Colonic mucosa (tissue), 4 donors: ENCODE measurements around the gene ARID4B. TPM values are rescaled to one million over a fixed set of nuclear protein-coding genes. Genes with fewer than 3 reads are reported as not detected.

Experiments
- DNase-seq: peaks from one replicate; pipeline ENCODE4 v3.0.0-alpha.2; 2020
- H3K27ac ChIP-seq: fragments of 200-600 bp; one replicate; pipeline ENCODE4 v1.8.0; 2021
- H3K27me3 ChIP-seq: fragments of 200-600 bp; one replicate; pipeline ENCODE4 v1.8.0; 2021
- H3K36me3 ChIP-seq: fragments of 200-600 bp; one replicate; pipeline ENCODE4 v1.8.0; 2021
- H3K4me1 ChIP-seq: fragments of 200-600 bp; one replicate; pipeline ENCODE4 v1.8.0; 2021; ENCODE audit warnings: mild to moderate bottlenecking
- H3K4me3 ChIP-seq: fragments of 200-600 bp; one replicate; pipeline ENCODE4 v1.8.0; 2021
- H3K9ac ChIP-seq, 2 donors: one replicate each; pipeline ENCODE4 v1.7.0; 2013; ENCODE audit warnings: control low read depth in 2 of 2, low read depth in 2 of 2, low read length in 2 of 2
- H3K9me3 ChIP-seq: fragments of 200-600 bp; one replicate; pipeline ENCODE4 v1.8.0; 2021
- CTCF ChIP-seq: fragments of 200-600 bp; IDR thresholded peaks from one replicate; pipeline ENCODE4 v1.8.0; 2022; ENCODE audit warnings: antibody characterized with exemption, mild to moderate bottlenecking
- intact Hi-C: fragments of 100-400 bp; cut with DNase I; formaldehyde crosslinking; loops from one replicate; pipeline ENCODE4 v1.14.1; 2022
- total RNA-seq, 2 donors: library from RNA; stranded (reverse); fragmentation: NEBNext Ultra II Directional in 1 of 2; extraction: Animal tissue kit (Norgen Biotek cat#: 25700) in 1 of 2; gene quantifications; one replicate each; pipeline ENCODE4 v1.2.1, GENCODE V29; 2021
- donor health status: healthy.
- donor health status: DM: no; HTN: no; CAD: no.
- donor health status: DM: no; HTN: no; CAD: no.

Gene ARID4B
- total RNA-seq, 2 donors from 2014 or later = 27.0 to 31.0 TPM

- Histone ChIP-seq H3K27ac (no peak overlapping the region), H3K36me3 (peaks cover 3% of the 10 kb centered on the region)
- TF ChIP-seq CTCF = no peak
Observed at GRCh38 chr1:235187316-235187715, 140.7 kb downstream of the ARID4B start.

GRCh38 chr1:235181561-235182245, 146.3 kb downstream of the ARID4B start:
- H3K4me1 ChIP-seq = no peaks in the 10 kb centered on the region
- H3K9me3 ChIP-seq = no peaks in the 10 kb centered on the region
- H3K36me3 ChIP-seq = peaks cover 5% of the 10 kb centered on the region
- H3K9ac ChIP-seq = no peak overlapping the region
- intact Hi-C loops = no loop called here
- TF ChIP-seq CTCF = no peak
- H3K27ac ChIP-seq = no peak overlapping the region
- no peak overlapping the region for H3K4me3 ChIP-seq
- no peaks in the 10 kb centered on the region for H3K27me3 ChIP-seq
- no peak for DNase-seq

More at GRCh38 chr1:235187316-235187715, 140.7 kb downstream of the ARID4B start:
- H3K9ac ChIP-seq = no peak overlapping the region
- no peaks in the 10 kb centered on the region for H3K4me1 ChIP-seq
- intact Hi-C loops = no loop called here
- no peak overlapping the region for H3K4me3 ChIP-seq
- H3K27me3 ChIP-seq = no peaks in the 10 kb centered on the region
- no peak for DNase-seq
- no peaks in the 10 kb centered on the region for H3K9me3 ChIP-seq

- Histone ChIP-seq H3K36me3 (peaks cover 5% of the 10 kb centered on the region), H3K9ac (no peak overlapping the region), H3K27me3 (no peaks in the 10 kb centered on the region), H3K4me1 (no peaks in the 10 kb centered on the region), H3K9me3 (no peaks in the 10 kb centered on the region), H3K4me3 (no peak overlapping the region), H3K27ac (no peak overlapping the region)
- TF ChIP-seq CTCF = no peak
- no peak for DNase-seq
- intact Hi-C loops = no loop called here
Observed at GRCh38 chr1:235180916-235181460, 147.0 kb downstream of the ARID4B start.

- intact Hi-C loops = no loop called here
- Histone ChIP-seq H3K27ac (no peak overlapping the region), H3K36me3 (peaks cover 2% of the 10 kb centered on the region)
Observed at GRCh38 chr1:235176486-235176885, 151.5 kb downstream of the ARID4B start.

GRCh38 chr1:235169986-235170385, 158.0 kb downstream of the ARID4B start:
- TF ChIP-seq CTCF = no peak
- H3K4me3 ChIP-seq = no peak overlapping the region
- no peak for DNase-seq
- no peak overlapping the region for H3K27ac ChIP-seq
- no peaks in the 10 kb centered on the region for H3K9me3 ChIP-seq
- intact Hi-C loops = no loop called here
- no peak overlapping the region for H3K9ac ChIP-seq
- H3K4me1 ChIP-seq = no peaks in the 10 kb centered on the region
- H3K27me3 ChIP-seq = no peaks in the 10 kb centered on the region
- no peaks in the 10 kb centered on the region for H3K36me3 ChIP-seq

More at GRCh38 chr1:235176486-235176885, 151.5 kb downstream of the ARID4B start:
- H3K4me3 ChIP-seq = no peak overlapping the region
- H3K9ac ChIP-seq = no peak overlapping the region
- TF ChIP-seq CTCF = no peak
- H3K27me3 ChIP-seq = no peaks in the 10 kb centered on the region
- DNase-seq = no peak
- H3K9me3 ChIP-seq = no peaks in the 10 kb centered on the region
- H3K4me1 ChIP-seq = no peaks in the 10 kb centered on the region
